Esophagus muscularis mucosa (tissue), 4 donors: ENCODE results near the gene ASB1. TPM values are rescaled to one million over a fixed set of nuclear protein-coding genes. Genes with fewer than 3 reads are reported as not detected.

Experiments used
- DNase-seq: peaks from one replicate; pipeline ENCODE4 v3.0.0-alpha.2; 2017; ENCODE audit errors: extremely low spot score
- H3K27ac ChIP-seq, 4 donors: fragments of 200-600 bp; sonication (generic); replicated peaks in 1 of 4; 1 replicate in 3 of 4; 2 replicates in 1 of 4; pipeline ENCODE4 v1.5.1; 2016 to 2019; ENCODE audit warnings: mild to moderate bottlenecking in 1 of 4
- H3K27me3 ChIP-seq, 4 donors: fragments of 200-600 bp; sonication (generic); one replicate each; pipeline versions ENCODE4 v1.5.1 to v1.6.0; 2016 to 2019
- H3K36me3 ChIP-seq, 4 donors: fragments of 200-600 bp; sonication (generic); one replicate each; pipeline ENCODE4 v1.5.1; 2016 to 2019
- H3K4me1 ChIP-seq, 4 donors: fragments of 200-600 bp; sonication (generic); one replicate each; pipeline ENCODE4 v1.5.1; 2016 to 2019
- H3K4me3 ChIP-seq, 4 donors: fragments of 200-600 bp; sonication (generic); 1 replicate in 2 of 4; 2 replicates in 2 of 4; pipeline ENCODE4 v1.5.1; 2016 to 2019; ENCODE audit warnings: mild to moderate bottlenecking in 4 of 4, moderate library complexity in 1 of 4
- H3K9me3 ChIP-seq, 4 donors: fragments of 200-600 bp; sonication (generic); 1 replicate in 3 of 4; 2 replicates in 1 of 4; pipeline ENCODE4 v1.5.1; 2016 to 2019
- CTCF ChIP-seq, 3 experiments: fragments of 200-600 bp in 2 of 3; fragments of 450-650 bp in 1 of 3; sonication (generic) in 2 of 3; IDR thresholded peaks; one replicate each; pipeline ENCODE4 v1.5.1; 2017 to 2019; ENCODE audit warnings: antibody characterized with exemption in 3 of 3, mild to moderate bottlenecking in 2 of 3, moderate library complexity in 1 of 3
- EP300 ChIP-seq: sonication (generic); formaldehyde crosslinking; IDR thresholded peaks from one replicate; pipeline ENCODE4 v1.6.1; 2017; ENCODE audit warnings: antibody characterized with exemption
- POLR2A ChIP-seq: fragments of 450-650 bp; IDR thresholded peaks from one replicate; pipeline ENCODE4 v1.6.1; 2017; ENCODE audit warnings: antibody characterized with exemption, moderate library complexity, mild to moderate bottlenecking, low read depth
- POLR2AphosphoS5 ChIP-seq, 2 donors: sonication (generic); formaldehyde crosslinking; IDR thresholded peaks; one replicate each; pipeline ENCODE4 v1.6.1; 2017; ENCODE audit warnings: antibody characterized with exemption in 2 of 2
- WGBS: methylation state at CpG from one replicate; pipeline ENCODE4 v1.1.5; 2018; 5-methylcytosine and 5-hydroxymethylcytosine counted together
- intact Hi-C: fragments of 100-400 bp; cut with DNase I; formaldehyde crosslinking; loops from one replicate; pipeline ENCODE4 v1.15.1; 2023
- total RNA-seq, 4 donors: library from RNA; depleted of rRNA; stranded (reverse); fragments of >200 nt; gene quantifications; one replicate each; pipeline versions ENCODE4 v1.1.0 to v1.2.1, GENCODE V29; 2016

ASB1 gene
- total RNA-seq, 4 donors from 2014 or later = 19.9 to 42.1 (median 33.9) TPM

- no peak for DNase-seq
- Histone ChIP-seq H3K27me3 (no peaks in the 10 kb centered on the region), H3K36me3 (peaks cover 0 to 6% (median 2%) of the 10 kb centered on the region in 4 donors), H3K4me1 (no peaks in the 10 kb centered on the region), H3K9me3 (no peaks in the 10 kb centered on the region), H3K27ac (no peak overlapping the region), H3K4me3 (no peak overlapping the region)
- intact Hi-C loops = no loop called here
- 90% methylated on average over 2 of the region's 2 CpGs for WGBS
- no peak for TF ChIP-seq EP300
- no peak for TF ChIP-seq POLR2A
- no peak for TF ChIP-seq POLR2AphosphoS5 (IDR thresholded peaks at IDR 0.05)
- no peak for TF ChIP-seq CTCF (IDR thresholded peaks at IDR 0.05)
Observed at GRCh38 chr2:238413368-238413767, 13.4 kb upstream of the ASB1 start.

GRCh38 chr2:238415036-238415764 is 11.5 kb upstream of the ASB1 start:
- intact Hi-C loops = no loop called here
- Histone ChIP-seq H3K4me1 (peaks cover 0 to 4% (median 0%) of the 10 kb centered on the region in 4 donors), H3K4me3 (no peak overlapping the region), H3K36me3 (no peaks in the 10 kb centered on the region), H3K27ac (no peak overlapping the region), H3K27me3 (no peaks in the 10 kb centered on the region), H3K9me3 (no peaks in the 10 kb centered on the region)
- 93% methylated on average over 10 of the region's 12 CpGs for WGBS
- no peak for DNase-seq
- no peak for TF ChIP-seq POLR2AphosphoS5 (IDR thresholded peaks at IDR 0.05)

- Histone ChIP-seq H3K27me3 (no peaks in the 10 kb centered on the region), H3K4me1 (peaks cover 4 to 9% (median 5%) of the 10 kb centered on the region in 4 donors), H3K9me3 (no peaks in the 10 kb centered on the region), H3K4me3 (no peak overlapping the region), H3K36me3 (no peaks in the 10 kb centered on the region), H3K27ac (no peak overlapping the region)
- DNase-seq = no peak
- WGBS = 97% methylated on average over 5 of the region's 5 CpGs
- TF ChIP-seq POLR2A (no peak), POLR2AphosphoS5 (IDR thresholded peaks at IDR 0.05) (no peak), EP300 (no peak), CTCF (IDR thresholded peaks at IDR 0.05) (no peak)
- intact Hi-C loops = no loop called here
Observed at GRCh38 chr2:238415893-238416292, 10.8 kb upstream of the ASB1 start.

- H3K4me3 ChIP-seq = no peak overlapping the region
- no peaks in the 10 kb centered on the region for H3K9me3 ChIP-seq
- DNase-seq = no peak
- TF ChIP-seq POLR2AphosphoS5 (IDR thresholded peaks at IDR 0.05) (no peak), EP300 (no peak), CTCF (IDR thresholded peaks at IDR 0.05) (no peak), POLR2A (no peak)
- H3K36me3 ChIP-seq = no peaks in the 10 kb centered on the region
- intact Hi-C loops = no loop called here
- no peaks in the 10 kb centered on the region for H3K27me3 ChIP-seq
- H3K27ac ChIP-seq = no peak overlapping the region
- WGBS = 65% methylated on average over 5 of the region's 6 CpGs
- peaks cover 6 to 18% (median 11%) of the 10 kb centered on the region in 4 donors for H3K4me1 ChIP-seq
Observed at GRCh38 chr2:238418196-238418998, 8.3 kb upstream of the ASB1 start.

GRCh38 chr2:238418999-238419546 is 7.7 kb upstream of the ASB1 start:
- 72% methylated on average over 2 of the region's 2 CpGs for WGBS
- no peaks in the 10 kb centered on the region for H3K27me3 ChIP-seq
- intact Hi-C loops = no loop called here

More at GRCh38 chr2:238418999-238419546, 7.7 kb upstream of the ASB1 start:
- peaks cover 6 to 18% (median 11%) of the 10 kb centered on the region in 4 donors for H3K4me1 ChIP-seq
- no peak overlapping the region for H3K4me3 ChIP-seq
- no peaks in the 10 kb centered on the region for H3K9me3 ChIP-seq
- no peak for TF ChIP-seq CTCF (IDR thresholded peaks at IDR 0.05)
- no peak for TF ChIP-seq POLR2AphosphoS5 (IDR thresholded peaks at IDR 0.05)
- no peak for TF ChIP-seq POLR2A
- no peak overlapping the region for H3K27ac ChIP-seq
- no peak for DNase-seq
- H3K36me3 ChIP-seq = no peaks in the 10 kb centered on the region
